ENCODE data around the gene CA4.

GRCh38 chr17:60149691-60150582 is at the start of gene CA4:
- TF ChIP-seq EP300 (IDR thresholded peaks at IDR 0.05) (no peak), CTCF (IDR thresholded peaks at IDR 0.05) (no peak), POLR2A (IDR thresholded peaks at IDR 0.05) (no peak)

Measured in tibial nerve (tissue), 4 donors.